H1 (cell line): Measurements from ENCODE around the gene COL9A2. TPM values are rescaled to one million over a fixed set of nuclear protein-coding genes. Genes with fewer than 3 reads are reported as not detected.

Experiments
- CTCF ChIA-PET: fragments of 300-600 bp; sonication (Branson Sonifier 250); formaldehyde crosslinking; loops from one replicate; lab custom pipeline; 2021; ENCODE audit not compliant: partially characterized antibody; lab: Charles Lee
- POLR2A ChIA-PET: fragments of 300-600 bp; sonication (Branson Sonifier 250); formaldehyde crosslinking; loops from one replicate; lab custom pipeline; 2021; ENCODE audit warnings: inconsistent platforms; ENCODE audit not compliant: partially characterized antibody; lab: Charles Lee
- DNase-seq, 2 experiments: peaks; one replicate each; pipeline versions ENCODE4 v3.0.0 to v3.0.0-alpha.2; 2010 to 2022; ENCODE audit warnings: low spot score in 2 of 2, low read depth in 1 of 2, mixed read lengths in 1 of 2
- FAIRE-seq: peaks from 2 replicates; lab custom pipeline; 2011; peaks lifted over from hg19 to GRCh38; lab: Jason Lieb, UNC
- H2AFZ ChIP-seq: 2 replicates; pipeline ENCODE4 v1.8.1; 2012; ENCODE audit warnings: low read length, inconsistent platforms
- H2AK5ac ChIP-seq: 2 replicates; pipeline ENCODE4 v1.6.1; 2013; ENCODE audit warnings: low read depth, low read length
- H2BK120ac ChIP-seq: replicated peaks from 2 replicates; pipeline ENCODE3; 2013; ENCODE audit warnings: low read depth, low read length, inconsistent platforms
- H2BK12ac ChIP-seq: 2 replicates; pipeline ENCODE4 v1.6.1; 2013; ENCODE audit warnings: low read depth, low read length
- H2BK15ac ChIP-seq: 2 replicates; pipeline ENCODE4 v1.6.1; 2013; ENCODE audit warnings: low read length
- H2BK20ac ChIP-seq: 2 replicates; pipeline ENCODE4 v1.6.1; 2013; ENCODE audit warnings: low read length
- H2BK5ac ChIP-seq: 2 replicates; pipeline ENCODE4 v1.6.1; 2013; ENCODE audit warnings: low read depth, low read length
- H3K14ac ChIP-seq: 2 replicates; pipeline ENCODE4 v1.6.1; 2013; ENCODE audit warnings: inconsistent platforms; ENCODE audit not compliant: insufficient read length
- H3K18ac ChIP-seq: 2 replicates; pipeline ENCODE4 v1.6.1; 2013; ENCODE audit warnings: low read length; ENCODE audit errors: extremely low read depth
- H3K23ac ChIP-seq: 2 replicates; pipeline ENCODE4 v1.6.1; 2013; ENCODE audit warnings: inconsistent platforms; ENCODE audit not compliant: insufficient read length
- H3K23me2 ChIP-seq: 2 replicates; pipeline ENCODE4 v1.6.1; 2013; ENCODE audit warnings: low read depth, low read length
- H3K27ac ChIP-seq: 2 replicates; pipeline ENCODE4 v1.6.1; 2011; ENCODE audit warnings: low read depth, low read length, inconsistent platforms
- H3K27me3 ChIP-seq, 4 experiments: replicated peaks in 1 of 4; 1 replicate in 1 of 4; 2 replicates in 3 of 4; pipeline versions ENCODE4 v1.6.1 to v1.8.1; 2011 to 2013; ENCODE audit warnings: low read length in 3 of 4, mild to moderate bottlenecking in 3 of 4, inconsistent platforms in 2 of 4, mixed read lengths in 2 of 4, moderate library complexity in 1 of 4; ENCODE audit not compliant: control insufficient read depth in 3 of 4, insufficient read depth in 3 of 4; ENCODE audit errors: extremely low read depth in 1 of 4
- H3K36me3 ChIP-seq, 4 experiments: 2 replicates each; pipeline versions ENCODE4 v1.6.1 to v1.8.1; 2011 to 2013; ENCODE audit warnings: mild to moderate bottlenecking in 4 of 4, low read length in 3 of 4, moderate library complexity in 2 of 4, control low read depth in 1 of 4, inconsistent platforms in 1 of 4; ENCODE audit not compliant: insufficient read depth in 4 of 4, control insufficient read depth in 2 of 4
- H3K4ac ChIP-seq: replicated peaks from 2 replicates; pipeline ENCODE3; 2013; ENCODE audit warnings: low read length, low read depth, mixed read lengths, inconsistent platforms; ENCODE audit not compliant: insufficient read length
- H3K4me1 ChIP-seq, 4 experiments: replicated peaks in 1 of 4; 1 replicate in 1 of 4; 2 replicates in 3 of 4; pipeline versions ENCODE4 v1.6.1 to v1.8.1; 2011 to 2013; ENCODE audit warnings: low read length in 3 of 4, inconsistent platforms in 2 of 4, mixed read lengths in 1 of 4; ENCODE audit not compliant: insufficient read depth in 4 of 4, control insufficient read depth in 3 of 4
- H3K4me2 ChIP-seq, 2 experiments: 2 replicates each; pipeline versions ENCODE4 v1.6.1 to v1.8.1; 2011 to 2013; ENCODE audit warnings: low read depth in 2 of 2, low read length in 2 of 2, control low read depth in 1 of 2, inconsistent platforms in 1 of 2, mild to moderate bottlenecking in 1 of 2; ENCODE audit not compliant: insufficient read depth in 1 of 2
- H3K4me3 ChIP-seq, 4 experiments: fragments of 200-600, 300-600 bp in 1 of 4; sonication (generic), shearing (Covaris generic), sonication (Bioruptor Twin) in 1 of 4; 2 replicates each; pipeline versions ENCODE4 v1.5.1 to v1.8.1; 2011 to 2016; ENCODE audit warnings: low read length in 4 of 4, low read depth in 3 of 4, control low read depth in 2 of 4, inconsistent platforms in 2 of 4, mild to moderate bottlenecking in 2 of 4, mixed read lengths in 1 of 4, moderate library complexity in 1 of 4; ENCODE audit not compliant: insufficient read depth in 2 of 4; ENCODE audit errors: extremely low read depth in 1 of 4
- H3K56ac ChIP-seq: replicated peaks from 2 replicates; pipeline ENCODE3; 2013; ENCODE audit warnings: low read depth, mild to moderate bottlenecking, mixed read lengths, low read length, inconsistent platforms; ENCODE audit not compliant: insufficient read length
- H3K79me1 ChIP-seq: 2 replicates; pipeline ENCODE4 v1.6.1; 2013; ENCODE audit warnings: low read depth, low read length, control low read depth
- H3K79me2 ChIP-seq, 2 experiments: 2 replicates each; pipeline versions ENCODE4 v1.6.1 to v1.8.1; 2012 to 2013; ENCODE audit warnings: low read length in 2 of 2, mild to moderate bottlenecking in 2 of 2, inconsistent platforms in 1 of 2; ENCODE audit not compliant: insufficient read depth in 2 of 2, control insufficient read depth in 1 of 2
- H3K9ac ChIP-seq, 4 experiments: replicated peaks in 1 of 4; 1 replicate in 1 of 4; 2 replicates in 3 of 4; pipeline versions ENCODE4 v1.6.1 to v1.8.1; 2011 to 2013; ENCODE audit warnings: low read depth in 3 of 4, low read length in 3 of 4, control low read depth in 2 of 4, mild to moderate bottlenecking in 2 of 4, moderate library complexity in 2 of 4, inconsistent platforms in 1 of 4; ENCODE audit errors: extremely low read depth in 1 of 4
- H3K9me3 ChIP-seq, 2 experiments: 2 replicates each; pipeline versions ENCODE4 v1.6.1 to v1.8.1; 2012 to 2013; ENCODE audit warnings: mild to moderate bottlenecking in 2 of 2, moderate library complexity in 2 of 2, control low read depth in 1 of 2, inconsistent platforms in 1 of 2, low read depth in 1 of 2, low read length in 1 of 2, mixed read lengths in 1 of 2; ENCODE audit not compliant: insufficient read depth in 2 of 2
- H4K20me1 ChIP-seq, 2 experiments: replicated peaks in 1 of 2; 2 replicates each; pipeline versions ENCODE3 to v1.8.1; 2011 to 2013; ENCODE audit warnings: inconsistent platforms in 2 of 2, low read length in 2 of 2, mild to moderate bottlenecking in 1 of 2; ENCODE audit not compliant: insufficient read depth in 2 of 2, control insufficient read depth in 1 of 2
- H4K5ac ChIP-seq: 2 replicates; pipeline ENCODE4 v1.6.1; 2013; ENCODE audit warnings: low read length, low read depth, mixed read lengths, inconsistent platforms; ENCODE audit not compliant: insufficient read length
- H4K8ac ChIP-seq: 2 replicates; pipeline ENCODE4 v1.8.0; 2013; ENCODE audit warnings: mild to moderate bottlenecking, moderate library complexity, low read length, inconsistent platforms; ENCODE audit not compliant: insufficient read depth; ENCODE audit errors: extremely low read depth
- H4K91ac ChIP-seq: replicated peaks from 2 replicates; pipeline ENCODE3; 2013; ENCODE audit warnings: low read length, mixed read lengths, inconsistent platforms; ENCODE audit not compliant: insufficient read length
- TAF1 ChIP-seq: IDR thresholded peaks from 2 replicates; pipeline ENCODE4 v1.6.1; 2011; ENCODE audit warnings: mild to moderate bottlenecking, low read depth, low read length
- WGBS, 2 experiments: shearing (Covaris generic) in 1 of 2; methylation state at CpG; one replicate each; pipeline versions ENCODE4 v1.1.6 to v1.1.7; 2013 to 2015; ENCODE audit warnings: low lambda C conversion rate in 2 of 2, mixed read lengths in 2 of 2, inconsistent platforms in 1 of 2, low coverage in 1 of 2, missing lambda C conversion rate in 1 of 2; ENCODE audit not compliant: insufficient replicate concordance in 2 of 2, insufficient coverage in 1 of 2, insufficient read length in 1 of 2; ENCODE audit errors: extremely low coverage in 1 of 2, missing lambda C conversion rate in 1 of 2; 5-methylcytosine and 5-hydroxymethylcytosine counted together
- polyA plus RNA-seq, 7 experiments: library from polyadenylated mRNA; depleted of rRNA in 3 of 7; stranded (reverse) in 5 of 7; unstranded in 2 of 7; fragments of >200 nt in 5 of 7; fragments of 200-250 nt in 2 of 7; gene quantifications; 1 replicate in 5 of 7; 2 replicates in 1 of 7; 4 replicates in 1 of 7; pipeline versions ENCODE4 v1.2.1 to v1.2.3, GENCODE V29; 2011 to 2013; ENCODE audit warnings: missing spikeins in 2 of 7, mixed read lengths in 2 of 7
- total RNA-seq: library from RNA; stranded (reverse); fragmentation: NEBNext Ultra II Directional; extraction: Animal tissue kit (Norgen Biotek cat#: 25700); gene quantifications from 2 replicates; pipeline ENCODE4 v1.2.1, GENCODE V29; 2021

COL9A2 gene
- total and polyA plus RNA-seq, 2 of the 8 experiments (the other 6 are each of a cell fraction or from before 2014, with no cell fraction given) = 3.2 to 3.3 TPM

- H3K56ac ChIP-seq = no peak overlapping the region
- 82% methylated on average over 2 of the region's 2 CpGs; no CpG with 5 or more reads in 1 of the 2 experiments for WGBS, 2 experiments
- H3K27ac ChIP-seq = no peak overlapping the region
- H3K4me3 ChIP-seq = no peak overlapping the region
- H2BK12ac ChIP-seq = no peak overlapping the region
- H3K79me2 ChIP-seq = no peaks in the 10 kb centered on the region
- H3K23ac ChIP-seq = no peak overlapping the region
- no peaks in the 10 kb centered on the region for H3K9me3 ChIP-seq
- DNase-seq (no peak), FAIRE-seq (no peak)
- H4K5ac ChIP-seq = no peak overlapping the region
- no peaks in the 10 kb centered on the region for H3K23me2 ChIP-seq
- no peak overlapping the region for H3K14ac ChIP-seq
- H2AFZ ChIP-seq = no peak overlapping the region
- H4K8ac ChIP-seq = no peak overlapping the region
- H3K4ac ChIP-seq = no peak overlapping the region
- POLR2A ChIA-PET = interaction anchor here (1.4 to 1.7 kb wide), 2 partner anchors 17 to 20 kb away, joined by 7 to 8 read pairs; no protein-coding TSS in a partner anchor
- peaks cover 0 to 6% (median 0%) of the 10 kb centered on the region in 4 experiments; a peak in 1 of 7 replicates for H3K4me1 ChIP-seq
- no peak overlapping the region for H2BK5ac ChIP-seq
- no peaks in the 10 kb centered on the region for H3K79me1 ChIP-seq
- H2BK20ac ChIP-seq = no peak overlapping the region
- H2BK15ac ChIP-seq = no peak overlapping the region
- peaks cover 0 to 1% of the 10 kb centered on the region in 2 experiments for H4K20me1 ChIP-seq
- H3K36me3 ChIP-seq = peaks cover 3 to 31% (median 16%) of the 10 kb centered on the region in 4 experiments; a peak in 7 of 8 replicates
- H2AK5ac ChIP-seq = no peak overlapping the region
- H4K91ac ChIP-seq = no peak overlapping the region
- CTCF ChIA-PET = interaction anchor here (0.6 to 4.7 kb wide), 7 partner anchors 16 to 500 kb away, joined by 3 to 19 read pairs (median 3); no protein-coding TSS in a partner anchor
- H3K9ac ChIP-seq = no peak overlapping the region
- H2BK120ac ChIP-seq = no peak overlapping the region
- no peak overlapping the region for H3K18ac ChIP-seq
- H3K4me2 ChIP-seq = no peak overlapping the region
- no peaks in the 10 kb centered on the region for H3K27me3 ChIP-seq
- TF ChIP-seq TAF1 = no peak
Measured at GRCh38 chr1:40291293-40291692, 25.8 kb downstream of the COL9A2 start.
